HG03175 (cell line): Measurements from ENCODE around the gene GPR162.
A peak's percentile ranks its signal among the peaks of the same experiment; 100 is the strongest.
"Not testable (repeated sequence)": the region's sequence is repeated elsewhere in the genome, so short reads cannot be mapped to it uniquely, and the experiment has no call there.

Experiments used
- ATAC-seq: cut with Tn5 transposase; IDR thresholded peaks from one replicate; pipeline ENCODE4 v1.9.1; 2021; ENCODE audit warnings: mild to moderate bottlenecking, moderate library complexity; ENCODE audit not compliant: unreplicated experiment

Gene GPR162

GRCh38 chr12:6871052-6871957, 49.7 kb downstream of the GPR162 start:
- no peak for ATAC-seq

GRCh38 chr12:6872073-6873048, 50.7 kb downstream of the GPR162 start:
- peak; percentile 37 for ATAC-seq

- peak; percentile 80 for ATAC-seq
Observed at GRCh38 chr12:6873094-6874014, 51.7 kb downstream of the GPR162 start, which contains the start of gene SPSB2. Gene SPSB2 (minus strand): TSS chr12:6873303. CDS start chr12:6872901, 402 bp downstream.

DNA sequence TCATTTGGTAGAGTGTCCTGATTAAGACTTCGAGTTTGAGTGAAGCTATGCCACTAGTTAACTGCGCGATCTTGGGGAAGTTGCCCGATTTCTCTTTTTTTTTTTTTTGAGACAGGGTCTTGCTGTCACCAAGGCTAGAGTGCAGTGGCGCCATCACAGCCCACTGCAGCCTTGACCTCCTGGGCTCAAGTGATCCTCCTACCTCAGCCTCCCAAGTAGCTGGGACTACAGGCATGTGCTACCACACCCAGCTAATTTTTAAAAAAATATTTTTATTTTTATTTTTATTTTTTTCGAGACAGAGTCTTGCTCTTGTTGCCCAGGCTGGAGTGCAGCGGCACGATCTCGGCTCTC, 52.4 kb downstream of the GPR162 start:
- ATAC-seq: not testable (repeated sequence)
